ENCODE data around the gene NFXL1. TPM values are rescaled to one million over a fixed set of nuclear protein-coding genes. Genes with fewer than 3 reads are reported as not detected.

Gene NFXL1
- total and polyA plus RNA-seq, 3 donors from 2014 or later = 26.9 to 35.3 (median 27.5) TPM

DNA sequence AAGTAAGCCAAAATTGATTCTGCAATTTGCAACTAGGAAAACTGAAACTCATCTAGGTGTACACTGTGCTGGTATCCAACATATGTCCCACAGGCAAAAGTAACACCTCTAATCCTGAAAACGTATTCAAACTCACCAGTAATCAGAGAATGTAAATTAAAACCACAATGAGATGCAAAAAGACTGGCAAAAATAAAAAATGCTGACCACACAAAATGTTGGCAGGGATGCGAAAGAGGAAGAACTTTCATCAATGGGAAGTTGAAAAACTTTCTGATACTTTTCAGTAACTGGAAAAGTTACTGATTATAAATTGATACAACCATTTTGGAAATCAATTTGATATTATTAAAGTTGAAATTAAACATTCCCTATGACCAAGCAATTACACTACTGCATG lies 56.4 kb downstream of the NFXL1 start:
- intact Hi-C loops (cut with DNase I; ENCODE audit: low total_unique reads) = no loop called here
- no peak overlapping the region for H3K4me3 ChIP-seq
- no peak for DNase-seq
- WGBS, 2 donors = 81 to 92% methylated on average over 2 of the region's 2 CpGs
- H3K27ac ChIP-seq = no peak overlapping the region
- H3K4me1 ChIP-seq = no peaks in the 10 kb centered on the region
- no peak for TF ChIP-seq CTCF (IDR thresholded peaks at IDR 0.05)
- TF ChIP-seq POLR2A (IDR thresholded peaks at IDR 0.05) = no peak
- no peaks in the 10 kb centered on the region for H3K27me3 ChIP-seq
- no peaks in the 10 kb centered on the region for H3K9me3 ChIP-seq
- no peaks in the 10 kb centered on the region for H3K36me3 ChIP-seq (ENCODE audit: low read depth, missing control alignments)

DNA sequence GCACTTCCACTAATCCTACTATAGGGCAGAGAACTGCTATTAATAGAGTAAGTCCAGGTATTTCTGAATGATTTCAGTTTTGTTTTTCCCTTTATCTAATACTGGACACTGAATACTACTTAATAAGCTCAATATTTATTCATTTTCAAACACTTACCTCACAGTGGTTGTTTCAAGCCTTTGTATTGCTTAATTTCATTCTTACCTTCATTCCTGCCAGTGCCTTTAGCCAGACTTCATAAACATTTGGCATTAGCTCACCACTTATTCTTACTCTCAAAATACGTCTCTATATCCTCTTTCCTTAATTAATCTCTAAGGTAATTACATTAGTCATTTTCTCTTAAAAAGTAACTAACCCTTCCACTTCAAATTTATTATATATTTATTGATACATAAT lies 57.7 kb downstream of the NFXL1 start:
- Histone ChIP-seq H3K36me3 (ENCODE audit: low read depth, missing control alignments) (no peaks in the 10 kb centered on the region), H3K27ac (no peak overlapping the region), H3K4me1 (no peaks in the 10 kb centered on the region), H3K4me3 (no peak overlapping the region), H3K9me3 (no peaks in the 10 kb centered on the region), H3K27me3 (no peaks in the 10 kb centered on the region)
- WGBS, 2 donors = 92 to 97% methylated on average over 1 of the region's 1 CpG
- DNase-seq = no peak
- intact Hi-C loops (cut with DNase I; ENCODE audit: low total_unique reads) = no loop called here
- TF ChIP-seq CTCF (IDR thresholded peaks at IDR 0.05) = no peak
- no peak for TF ChIP-seq POLR2A (IDR thresholded peaks at IDR 0.05)

GRCh38 chr4:47855350-47855749 lies 59.0 kb downstream of the NFXL1 start:
- TF ChIP-seq POLR2A (IDR thresholded peaks at IDR 0.05) (no peak), CTCF (IDR thresholded peaks at IDR 0.05) (no peak)
- H3K4me1 ChIP-seq = no peaks in the 10 kb centered on the region
- 90 to 98% methylated on average over 2 of the region's 2 CpGs for WGBS, 2 donors
- H3K27ac ChIP-seq = peak overlapping the region in 1 of 2 donors; percentile 7
- no peak overlapping the region for H3K4me3 ChIP-seq
- intact Hi-C loops (cut with DNase I; ENCODE audit: low total_unique reads) = no loop called here
- H3K36me3 ChIP-seq (ENCODE audit: low read depth, missing control alignments) = no peaks in the 10 kb centered on the region
- H3K9me3 ChIP-seq = no peaks in the 10 kb centered on the region
- no peak for DNase-seq
- H3K27me3 ChIP-seq = no peaks in the 10 kb centered on the region

DNA sequence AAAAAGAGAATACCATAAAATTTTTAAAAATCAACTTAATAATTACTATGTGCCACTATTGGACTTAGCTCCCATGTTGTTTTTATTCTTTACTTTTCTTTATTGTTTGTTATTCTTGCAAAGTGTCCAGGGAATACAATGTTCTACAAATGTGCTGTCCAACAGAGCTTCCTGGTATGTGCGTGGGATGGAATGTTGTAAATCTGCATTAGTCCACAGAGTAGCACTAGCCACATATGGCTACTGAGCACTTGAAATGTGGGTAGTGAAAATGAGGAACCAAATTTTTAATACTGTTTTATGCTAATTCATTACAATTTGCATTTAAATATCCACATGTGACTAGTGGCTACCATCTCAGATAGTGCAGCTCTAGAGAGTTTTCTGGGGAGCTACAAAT lies 62.2 kb downstream of the NFXL1 start:
- TF ChIP-seq CTCF (IDR thresholded peaks at IDR 0.05) (no peak), POLR2A (IDR thresholded peaks at IDR 0.05) (no peak)
- no peaks in the 10 kb centered on the region for H3K4me1 ChIP-seq
- intact Hi-C loops (cut with DNase I; ENCODE audit: low total_unique reads) = no loop called here
- H3K27ac ChIP-seq = peak overlapping the region in 1 of 2 donors; percentile 22
- no peaks in the 10 kb centered on the region for H3K36me3 ChIP-seq (ENCODE audit: low read depth, missing control alignments)
- no peaks in the 10 kb centered on the region for H3K27me3 ChIP-seq
- WGBS, 2 donors = 40 to 56% methylated on average over 1 of the region's 1 CpG
- no peak overlapping the region for H3K4me3 ChIP-seq
- peak; percentile 22 for DNase-seq
- no peaks in the 10 kb centered on the region for H3K9me3 ChIP-seq

DNA sequence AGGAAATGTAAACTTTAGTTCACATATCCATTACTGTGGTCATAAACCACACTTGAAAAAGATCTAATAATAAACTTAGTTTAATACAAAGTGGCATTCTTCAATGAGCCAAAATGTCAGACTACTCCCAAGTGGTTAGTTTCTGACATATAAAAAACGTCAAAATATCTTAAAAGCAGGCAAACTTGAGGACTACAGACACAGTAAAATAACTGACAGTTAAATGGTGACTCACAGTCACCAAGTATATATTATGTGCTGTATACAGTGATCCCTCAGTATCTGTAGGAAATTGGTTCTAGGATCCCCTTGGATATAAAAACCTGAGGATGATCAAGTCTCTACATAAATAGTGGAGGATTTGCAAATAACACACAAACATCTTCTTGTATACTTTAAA lies 64.9 kb downstream of the NFXL1 start:
- Histone ChIP-seq H3K9me3 (no peaks in the 10 kb centered on the region), H3K27me3 (no peaks in the 10 kb centered on the region), H3K36me3 (ENCODE audit: low read depth, missing control alignments) (no peaks in the 10 kb centered on the region), H3K27ac (no peak overlapping the region), H3K4me3 (no peak overlapping the region), H3K4me1 (no peaks in the 10 kb centered on the region)
- WGBS, 2 donors = 63 to 67% methylated on average over 1 of the region's 1 CpG
- TF ChIP-seq CTCF (IDR thresholded peaks at IDR 0.05) (no peak), POLR2A (IDR thresholded peaks at IDR 0.05) (no peak)
- no peak for DNase-seq
- intact Hi-C loops (cut with DNase I; ENCODE audit: low total_unique reads) = no loop called here

Measured in testis (tissue), 3 donors.